ENCODE results near the gene CXCL17.

GRCh38 chr19:42435316-42435715, 7.4 kb downstream of the CXCL17 start:
- TF ChIP-seq CTCF (IDR thresholded peaks at IDR 0.05) (no peak), POLR2A (IDR thresholded peaks at IDR 0.05) (no peak)
